Muscle layer of colon (tissue), 2 donors: ENCODE data around the gene NLRP7.
"Not testable (repeated sequence)": the region's sequence is repeated elsewhere in the genome, so short reads cannot be mapped to it uniquely, and the experiment has no call there.

Source experiments
- H3K27ac ChIP-seq: one replicate; pipeline ENCODE4 v1.7.0; 2013; ENCODE audit warnings: low read depth, mild to moderate bottlenecking, low read length, moderate library complexity
- H3K27me3 ChIP-seq, 2 donors: one replicate each; pipeline ENCODE4 v1.7.0; 2013; ENCODE audit warnings: low read length in 2 of 2, mild to moderate bottlenecking in 2 of 2; ENCODE audit not compliant: insufficient read depth in 2 of 2, control insufficient read depth in 1 of 2
- H3K36me3 ChIP-seq: one replicate; pipeline ENCODE4 v1.7.0; 2013; ENCODE audit warnings: mild to moderate bottlenecking, low read length; ENCODE audit not compliant: insufficient read depth
- H3K4me1 ChIP-seq: one replicate; pipeline ENCODE4 v1.7.0; 2013; ENCODE audit warnings: mild to moderate bottlenecking, low read length; ENCODE audit not compliant: insufficient read depth
- H3K4me3 ChIP-seq, 2 donors: one replicate each; pipeline ENCODE4 v1.7.0; 2013; ENCODE audit warnings: low read length in 2 of 2, low read depth in 1 of 2, mild to moderate bottlenecking in 1 of 2, moderate library complexity in 1 of 2
- H3K9ac ChIP-seq: one replicate; pipeline ENCODE4 v1.7.0; 2013; ENCODE audit warnings: low read length
- H3K9me3 ChIP-seq: one replicate; pipeline ENCODE4 v1.7.0; 2013; ENCODE audit warnings: mild to moderate bottlenecking, low read length
- donor health status: abdominal sarcoma.
- donor health status: Adenocarcinoma of cecum.

Gene NLRP7

GRCh38 chr19:54952591-54953344 is 5.4 kb upstream of the NLRP7 start:
- Histone ChIP-seq H3K27me3 (no peaks in the 10 kb centered on the region), H3K4me3 (no peak overlapping the region), H3K9ac (no peak overlapping the region), H3K4me1 (no peaks in the 10 kb centered on the region), H3K27ac (no peak overlapping the region), H3K9me3 (no peaks in the 10 kb centered on the region), H3K36me3 (no peaks in the 10 kb centered on the region)

- not testable (repeated sequence) for H3K9ac ChIP-seq, H3K4me3 ChIP-seq, H3K27ac ChIP-seq, H3K9me3 ChIP-seq, H3K36me3 ChIP-seq, H3K27me3 ChIP-seq, H3K4me1 ChIP-seq
These were observed 3.2 kb upstream of the NLRP7 start for GRCh38 chr19:54950580-54950979.

GRCh38 chr19:54949412-54949811 is 2.1 kb upstream of the NLRP7 start:
- H3K4me1 ChIP-seq: no peaks in the 10 kb centered on the region
- no peak overlapping the region for H3K27ac ChIP-seq
- H3K9me3 ChIP-seq: no peaks in the 10 kb centered on the region
- no peak overlapping the region for H3K4me3 ChIP-seq
- no peaks in the 10 kb centered on the region for H3K36me3 ChIP-seq
- no peaks in the 10 kb centered on the region for H3K27me3 ChIP-seq
- H3K9ac ChIP-seq: no peak overlapping the region

GRCh38 chr19:54943772-54944361 is 3.5 kb downstream of the NLRP7 start:
- H3K9me3 ChIP-seq, H3K4me1 ChIP-seq, H3K4me3 ChIP-seq, H3K27me3 ChIP-seq, H3K9ac ChIP-seq, H3K27ac ChIP-seq, H3K36me3 ChIP-seq: not testable (repeated sequence)

- not testable (repeated sequence) for H3K9me3 ChIP-seq, H3K27ac ChIP-seq, H3K4me3 ChIP-seq, H3K27me3 ChIP-seq, H3K4me1 ChIP-seq, H3K9ac ChIP-seq, H3K36me3 ChIP-seq
These were observed 7.8 kb downstream of the NLRP7 start for GRCh38 chr19:54939538-54939937.

GRCh38 chr19:54938906-54939305 is 8.4 kb downstream of the NLRP7 start:
- no peaks in the 10 kb centered on the region for H3K27me3 ChIP-seq
- no peaks in the 10 kb centered on the region for H3K9me3 ChIP-seq
- no peaks in the 10 kb centered on the region for H3K4me1 ChIP-seq
- H3K36me3 ChIP-seq: no peaks in the 10 kb centered on the region
- H3K4me3 ChIP-seq: no peak overlapping the region
- H3K9ac ChIP-seq: no peak overlapping the region
- H3K27ac ChIP-seq: no peak overlapping the region

- Histone ChIP-seq H3K27ac (no peak overlapping the region), H3K27me3 (no peaks in the 10 kb centered on the region), H3K9ac (no peak overlapping the region), H3K9me3 (no peaks in the 10 kb centered on the region), H3K36me3 (no peaks in the 10 kb centered on the region), H3K4me3 (no peak overlapping the region), H3K4me1 (no peaks in the 10 kb centered on the region)
These were observed 9.4 kb downstream of the NLRP7 start for GRCh38 chr19:54937926-54938325.

- H3K9me3 ChIP-seq: no peaks in the 10 kb centered on the region
- no peak overlapping the region for H3K4me3 ChIP-seq
- H3K36me3 ChIP-seq: no peaks in the 10 kb centered on the region
These were observed 19.0 kb downstream of the NLRP7 start for GRCh38 chr19:54928299-54928698.

GRCh38 chr19:54923276-54923675 is 24.1 kb downstream of the NLRP7 start:
- no peaks in the 10 kb centered on the region for H3K4me1 ChIP-seq
- no peaks in the 10 kb centered on the region for H3K9me3 ChIP-seq
- H3K4me3 ChIP-seq: no peak overlapping the region
- H3K9ac ChIP-seq: no peak overlapping the region
- peaks cover 0 to 5% of the 10 kb centered on the region in 2 donors for H3K27me3 ChIP-seq
- no peak overlapping the region for H3K27ac ChIP-seq
- no peaks in the 10 kb centered on the region for H3K36me3 ChIP-seq

More at GRCh38 chr19:54928299-54928698, 19.0 kb downstream of the NLRP7 start:
- no peaks in the 10 kb centered on the region for H3K4me1 ChIP-seq
- no peak overlapping the region for H3K9ac ChIP-seq
- H3K27ac ChIP-seq: no peak overlapping the region
- H3K27me3 ChIP-seq: no peaks in the 10 kb centered on the region

- no peak overlapping the region for H3K27ac ChIP-seq
- H3K36me3 ChIP-seq: no peaks in the 10 kb centered on the region
- no peak overlapping the region for H3K9ac ChIP-seq
- no peak overlapping the region for H3K4me3 ChIP-seq
- H3K4me1 ChIP-seq: no peaks in the 10 kb centered on the region
- no peaks in the 10 kb centered on the region for H3K9me3 ChIP-seq
- peaks cover 0 to 5% of the 10 kb centered on the region in 2 donors for H3K27me3 ChIP-seq
These were observed 26.2 kb downstream of the NLRP7 start for GRCh38 chr19:54921082-54921481.

- not testable (repeated sequence) for H3K9me3 ChIP-seq, H3K4me1 ChIP-seq, H3K27me3 ChIP-seq, H3K36me3 ChIP-seq, H3K4me3 ChIP-seq, H3K9ac ChIP-seq, H3K27ac ChIP-seq
These were observed 27.4 kb downstream of the NLRP7 start for GRCh38 chr19:54919646-54920563.
